ENCODE results near the gene OSBPL5.

GRCh38 chr11:3081386-3081751 is 83.7 kb downstream of the OSBPL5 start:
- TF ChIP-seq EP300 (IDR thresholded peaks at IDR 0.05) (no peak), CTCF (IDR thresholded peaks at IDR 0.05) (no peak), POLR2AphosphoS5 (IDR thresholded peaks at IDR 0.05) (no peak), POLR2A (IDR thresholded peaks at IDR 0.05; ENCODE audit: low read depth) (no peak)
